Measurements from ENCODE around the gene DMC1. TPM values are rescaled to one million over a fixed set of nuclear protein-coding genes. Genes with fewer than 3 reads are reported as not detected.

The DMC1 gene
- total and polyA plus RNA-seq, 2 of the 4 experiments (the other 2 are of a cell fraction) = 0.18 to 0.38 TPM

DNA sequence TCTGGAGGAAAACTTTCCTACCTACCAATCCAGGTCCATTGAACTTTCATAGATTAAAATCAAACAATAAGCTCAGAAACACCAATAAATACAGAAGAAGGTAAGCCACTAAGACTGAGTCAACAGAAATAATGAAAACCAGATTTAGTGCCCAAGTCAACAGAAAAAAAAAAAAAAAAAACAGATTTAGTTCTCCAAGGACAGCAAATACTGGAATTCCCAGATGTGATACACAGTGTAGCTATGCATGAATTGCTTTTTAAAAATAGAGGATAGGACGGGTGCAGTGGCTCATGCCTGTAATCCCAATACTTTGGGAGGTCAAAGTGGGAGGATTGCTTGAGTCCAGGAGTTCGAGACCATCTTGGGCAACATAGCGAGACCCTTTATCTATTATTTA, 15.7 kb downstream of the DMC1 start:
- Histone ChIP-seq H3K9me3 (ENCODE audit: control insufficient read depth, insufficient read depth, low read length) (no peaks in the 10 kb centered on the region), H3K14ac (replicated peaks; ENCODE audit: low read depth, low read length) (no peak overlapping the region), H2BK120ac (ENCODE audit: low read depth, low read length) (no peak overlapping the region), H3K4me3 (ENCODE audit: insufficient read depth, low read depth, low read length) (no peak overlapping the region), H4K91ac (ENCODE audit: insufficient read depth, low read depth, low read length) (no peak overlapping the region), H4K20me1 (ENCODE audit: insufficient read depth, low read length) (no peaks in the 10 kb centered on the region), H3K36me3 (ENCODE audit: control insufficient read depth, insufficient read depth, low read length) (no peaks in the 10 kb centered on the region), H3K4me1 (ENCODE audit: control insufficient read depth, insufficient read depth, low read length) (no peaks in the 10 kb centered on the region; the same call in 1 of the 2 replicates), H2BK15ac (ENCODE audit: low read depth, low read length) (no peak overlapping the region), H3K9me1 (ENCODE audit: insufficient read depth, low read length) (no peaks in the 10 kb centered on the region), H3K4me2 (ENCODE audit: low read depth, low read length) (no peak overlapping the region), H3K27me3 (ENCODE audit: control insufficient read depth, insufficient read depth, low read length) (no peaks in the 10 kb centered on the region), H2AK5ac (ENCODE audit: low read depth, low read length) (no peak overlapping the region), H4K5ac (ENCODE audit: low read depth, low read length) (no peak overlapping the region), H3K79me1 (ENCODE audit: low read depth in 1 of 2, low read length in 2 of 2) (no peaks in the 10 kb centered on the region), H2AK9ac (replicated peaks; ENCODE audit: low read depth, low read length, poor library complexity) (no peak overlapping the region), H3K9ac (ENCODE audit: low read depth, low read length) (no peak overlapping the region), H2AFZ (replicated peaks; ENCODE audit: low read length, poor library complexity) (no peak overlapping the region), H3K4ac (ENCODE audit: low read depth, low read length) (no peak overlapping the region), H3K23ac (ENCODE audit: low read depth, low read length) (no peak overlapping the region), H4K8ac (ENCODE audit: low read depth in 2 of 2, low read length in 2 of 2) (no peak overlapping the region), H2BK5ac (ENCODE audit: low read depth, low read length, poor library complexity, severe bottlenecking) (no peak overlapping the region), H3K56ac (ENCODE audit: extremely low read depth, insufficient read depth, low read length) (no peak overlapping the region), H3K27ac (ENCODE audit: insufficient read depth, low read length) (no peak overlapping the region), H3K18ac (ENCODE audit: low read depth, low read length) (no peak overlapping the region), H2BK20ac (ENCODE audit: low read depth, low read length) (no peak overlapping the region)
- TF ChIP-seq RCOR1 (IDR thresholded peaks at IDR 0.05; ENCODE audit: insufficient replicate concordance, low read length) = no peak
- TF ChIP-seq MAFK (IDR thresholded peaks at IDR 0.05; ENCODE audit: low read depth, low read length) = peak; percentile 8; the same call in 1 of the 2 replicates
- TF ChIP-seq CEBPB (IDR thresholded peaks at IDR 0.05; ENCODE audit: low read depth, low read length) = no peak
- peak; percentile 83 for DNase-seq
- peak; percentile 73 for ATAC-seq (ENCODE audit: low read depth)
- WGBS, 2 experiments (ENCODE audit: extremely low coverage in 2 of 2, insufficient read length in 1 of 2) = no CpG with 5 or more reads among the region's 3 CpGs
- POLR2A ChIA-PET (ENCODE audit: unreplicated experiment) = interaction anchor here (0.6 kb wide), 1 partner anchor 16 kb away, joined by 4 read pairs; the partner anchor contains the start of gene DMC1
- no TSS peak for BruUV-seq (replicated peaks)
- dilution Hi-C loops (cut with HindIII; ENCODE audit: low sequenced_read_pairs, unreplicated experiment) (no loop called here), intact Hi-C loops (cut with micrococcal nuclease) (no loop called here), in situ Hi-C loops (cut with MboI; ENCODE audit: low sequenced_read_pairs) (no loop called here)
- CTCF ChIA-PET = no interaction called here
